ENCODE data around the gene SLC49A4.

SLC49A4 gene

GRCh38 chr3:122911901-122912300 is 117.0 kb downstream of the SLC49A4 start:
- DNase-seq, result no peak

GRCh38 chr3:122912772-122913538 is 118.1 kb downstream of the SLC49A4 start:
- no peak for DNase-seq

- DNase-seq, result no peak
These were observed 118.8 kb downstream of the SLC49A4 start for GRCh38 chr3:122913539-122914100.

- no peak for DNase-seq
These were observed 120.6 kb downstream of the SLC49A4 start for GRCh38 chr3:122915300-122916055.

GRCh38 chr3:122916084-122916483 is 121.2 kb downstream of the SLC49A4 start:
- DNase-seq, result no peak

- no peak for DNase-seq
These were observed 121.7 kb downstream of the SLC49A4 start for GRCh38 chr3:122916580-122916979.

GRCh38 chr3:122917412-122917811 is 122.5 kb downstream of the SLC49A4 start:
- no peak for DNase-seq

- no peak for DNase-seq
These were observed 123.9 kb downstream of the SLC49A4 start for GRCh38 chr3:122918576-122919290.

- DNase-seq, result no peak
These were observed 124.4 kb downstream of the SLC49A4 start for GRCh38 chr3:122919291-122919610.

- DNase-seq, result no peak
These were observed 126.1 kb downstream of the SLC49A4 start for GRCh38 chr3:122920986-122921385.

- DNase-seq, result no peak
These were observed 127.2 kb downstream of the SLC49A4 start for GRCh38 chr3:122921791-122922651.

- DNase-seq, result no peak
These were observed 128.7 kb downstream of the SLC49A4 start for GRCh38 chr3:122923611-122924010.

- no peak for DNase-seq
These were observed 129.2 kb downstream of the SLC49A4 start for GRCh38 chr3:122924056-122924455.

GRCh38 chr3:122925756-122926155 is 130.9 kb downstream of the SLC49A4 start:
- DNase-seq, result no peak

GRCh38 chr3:122926322-122926721 is 131.5 kb downstream of the SLC49A4 start:
- DNase-seq, result no peak

GRCh38 chr3:122926811-122927210 is 131.9 kb downstream of the SLC49A4 start:
- no peak for DNase-seq

- DNase-seq, result no peak
These were observed 132.9 kb downstream of the SLC49A4 start for GRCh38 chr3:122927726-122928125.

- no peak for DNase-seq
These were observed 133.7 kb downstream of the SLC49A4 start for GRCh38 chr3:122928396-122929187.

GRCh38 chr3:122929188-122930062 is 134.6 kb downstream of the SLC49A4 start:
- DNase-seq, result no peak

All from NCI-H1694 (cell line).